Neural progenitor cell (in vitro differentiated cells): Measurements from ENCODE around the gene CUL2. TPM values are rescaled to one million over a fixed set of nuclear protein-coding genes. Genes with fewer than 3 reads are reported as not detected.
A peak's percentile ranks its signal among the peaks of the same experiment; 100 is the strongest.

Experiments used
- DNase-seq: peaks from one replicate; pipeline ENCODE4 v3.0.0-alpha.2; 2016; ENCODE audit warnings: low spot score
- H2AFZ ChIP-seq: fragments of 200-600 bp; sonication (generic); replicated peaks from 2 replicates; pipeline ENCODE4 v1.6.1; 2016; ENCODE audit warnings: antibody characterized with exemption
- H3F3A ChIP-seq: fragments of 200-600 bp; sonication (generic); 2 replicates; pipeline ENCODE4 v1.6.1; 2016; ENCODE audit warnings: antibody characterized with exemption, low read depth
- H3K27ac ChIP-seq: fragments of 200-600 bp; sonication (generic); 2 replicates; pipeline ENCODE4 v1.5.1; 2016; ENCODE audit warnings: mild to moderate bottlenecking
- H3K27me3 ChIP-seq: fragments of 200-600 bp; sonication (generic); 2 replicates; pipeline ENCODE4 v1.6.1; 2016; ENCODE audit warnings: mild to moderate bottlenecking, moderate library complexity
- H3K36me3 ChIP-seq: fragments of 200-600 bp; sonication (generic); 2 replicates; pipeline ENCODE4 v1.5.1; 2016
- H3K4me1 ChIP-seq: fragments of 200-600 bp; sonication (generic); 2 replicates; pipeline ENCODE4 v1.6.1; 2016; ENCODE audit warnings: mixed run types
- H3K4me2 ChIP-seq: fragments of 200-600 bp; sonication (generic); 2 replicates; pipeline ENCODE4 v1.6.1; 2016
- H3K4me3 ChIP-seq: fragments of 200-600 bp; sonication (generic); 2 replicates; pipeline ENCODE4 v1.5.1; 2016
- H3K79me2 ChIP-seq: fragments of 200-600 bp; sonication (generic); 2 replicates; pipeline ENCODE4 v1.6.1; 2016; ENCODE audit warnings: low read depth
- H3K9ac ChIP-seq: fragments of 200-600 bp; sonication (generic); 2 replicates; pipeline ENCODE4 v1.6.1; 2016
- H3K9me3 ChIP-seq: fragments of 200-600 bp; sonication (generic); 2 replicates; pipeline ENCODE4 v1.5.1; 2016; ENCODE audit warnings: low read depth
- H4K20me1 ChIP-seq: fragments of 200-600 bp; sonication (generic); 2 replicates; pipeline ENCODE4 v1.6.1; 2016; ENCODE audit warnings: low read depth
- H3K27ac Mint-ChIP-seq: 3 replicates; pipeline ENCODE4 v1.8.0; 2021; ENCODE audit warnings: mixed read lengths
- H3K27me3 Mint-ChIP-seq: 2 replicates; pipeline ENCODE4 v1.8.0; 2022; ENCODE audit warnings: low read depth, mild to moderate bottlenecking, inconsistent platforms, moderate library complexity, mixed read lengths; ENCODE audit not compliant: insufficient read depth
- H3K36me3 Mint-ChIP-seq: 3 replicates; pipeline ENCODE4 v1.8.0; 2021; ENCODE audit warnings: mixed read lengths
- H3K4me1 Mint-ChIP-seq: 3 replicates; pipeline ENCODE4 v1.8.0; 2021; ENCODE audit warnings: mixed read lengths
- H3K4me3 Mint-ChIP-seq: 3 replicates; pipeline ENCODE4 v1.8.0; 2021; ENCODE audit warnings: mild to moderate bottlenecking, moderate library complexity, mixed read lengths
- H3K9me3 Mint-ChIP-seq: 3 replicates; pipeline ENCODE4 v1.8.0; 2020; ENCODE audit warnings: mixed read lengths
- CTCF ChIP-seq: fragments of 200-600 bp; sonication (generic); IDR thresholded peaks from 2 replicates; pipeline ENCODE4 v1.5.1; 2017; ENCODE audit warnings: antibody characterized with exemption, mild to moderate bottlenecking
- EZH2 ChIP-seq: fragments of 200-600 bp; sonication (generic); IDR thresholded peaks from 2 replicates; pipeline ENCODE4 v1.6.1; 2017; ENCODE audit warnings: antibody characterized with exemption, mild to moderate bottlenecking, moderate library complexity
- EZH2phosphoT487 ChIP-seq: fragments of 200-600 bp; sonication (generic); IDR thresholded peaks from 2 replicates; pipeline ENCODE4 v1.6.1; 2017; ENCODE audit warnings: antibody characterized with exemption
- total RNA-seq: library from RNA; depleted of rRNA; stranded (reverse); fragments of >200 nt; gene quantifications from 2 replicates; pipeline ENCODE4 v1.2.3, GENCODE V29; 2015; ENCODE audit warnings: low replicate concordance

Gene CUL2
- total RNA-seq, 1 donor from 2014 or later: 40.3 TPM

- Histone ChIP-seq H3K36me3 (peaks cover 6% of the 10 kb centered on the region), H3K4me1 (peaks cover 4% of the 10 kb centered on the region), H3F3A (no peaks in the 10 kb centered on the region), H3K4me3 (no peak overlapping the region), H4K20me1 (no peaks in the 10 kb centered on the region), H2AFZ (no peak overlapping the region), H3K9me3 (no peaks in the 10 kb centered on the region), H3K4me2 (no peak overlapping the region), H3K27ac (no peak overlapping the region), H3K79me2 (no peaks in the 10 kb centered on the region), H3K27me3 (no peaks in the 10 kb centered on the region), H3K9ac (no peak overlapping the region)
- no peaks in the 10 kb centered on the region for H3K9me3 Mint-ChIP-seq
- no peak overlapping the region for H3K4me3 Mint-ChIP-seq
- H3K4me1 Mint-ChIP-seq: peaks cover 11% of the 10 kb centered on the region
- peaks cover 4% of the 10 kb centered on the region for H3K27me3 Mint-ChIP-seq
- H3K27ac Mint-ChIP-seq: no peak overlapping the region
- peaks cover 13% of the 10 kb centered on the region for H3K36me3 Mint-ChIP-seq
- TF ChIP-seq CTCF (no peak), EZH2phosphoT487 (no peak), EZH2 (no peak)
- DNase-seq: no peak
Observed at GRCh38 chr10:35006836-35007235, 83.3 kb downstream of the CUL2 start.

GRCh38 chr10:35005868-35006267 lies 84.3 kb downstream of the CUL2 start:
- Histone ChIP-seq H3K27ac (no peak overlapping the region), H3K4me3 (no peak overlapping the region), H3K36me3 (peaks cover 6% of the 10 kb centered on the region), H3F3A (no peaks in the 10 kb centered on the region), H3K4me2 (no peak overlapping the region), H2AFZ (no peak overlapping the region), H3K79me2 (no peaks in the 10 kb centered on the region), H3K9ac (no peak overlapping the region), H3K9me3 (no peaks in the 10 kb centered on the region), H4K20me1 (no peaks in the 10 kb centered on the region), H3K4me1 (peaks cover 4% of the 10 kb centered on the region), H3K27me3 (no peaks in the 10 kb centered on the region)
- DNase-seq: no peak
- Mint-ChIP-seq H3K4me1 (peaks cover 11% of the 10 kb centered on the region), H3K27me3 (peaks cover 2% of the 10 kb centered on the region), H3K9me3 (no peaks in the 10 kb centered on the region), H3K27ac (no peak overlapping the region), H3K36me3 (peaks cover 13% of the 10 kb centered on the region), H3K4me3 (no peak overlapping the region)
- no peak for TF ChIP-seq EZH2phosphoT487
- TF ChIP-seq EZH2: no peak
- TF ChIP-seq CTCF: no peak

- H3K27ac ChIP-seq: no peak overlapping the region
- H2AFZ ChIP-seq: no peak overlapping the region
- H3K4me1 Mint-ChIP-seq: peaks cover 12% of the 10 kb centered on the region
- H3K36me3 ChIP-seq: peaks cover 6% of the 10 kb centered on the region
- H4K20me1 ChIP-seq: no peaks in the 10 kb centered on the region
- H3K4me1 ChIP-seq: peaks cover 4% of the 10 kb centered on the region
- peaks cover 5% of the 10 kb centered on the region for H3K27me3 Mint-ChIP-seq
- H3K9me3 Mint-ChIP-seq: no peaks in the 10 kb centered on the region
- H3F3A ChIP-seq: no peaks in the 10 kb centered on the region
- H3K4me3 Mint-ChIP-seq: no peak overlapping the region
- H3K79me2 ChIP-seq: no peaks in the 10 kb centered on the region
- H3K36me3 Mint-ChIP-seq: peaks cover 3% of the 10 kb centered on the region
- H3K27me3 ChIP-seq: no peaks in the 10 kb centered on the region
- no peaks in the 10 kb centered on the region for H3K9me3 ChIP-seq
- no peak overlapping the region for H3K4me2 ChIP-seq
- peak overlapping the region; percentile 35 for H3K27ac Mint-ChIP-seq
- no peak for TF ChIP-seq EZH2phosphoT487
- no peak for TF ChIP-seq EZH2
- no peak for TF ChIP-seq CTCF
- no peak for DNase-seq
- no peak overlapping the region for H3K4me3 ChIP-seq
- H3K9ac ChIP-seq: no peak overlapping the region
Observed at GRCh38 chr10:35004651-35005050, 85.5 kb downstream of the CUL2 start.

GRCh38 chr10:35003906-35004305 lies 86.2 kb downstream of the CUL2 start:
- H3K27ac ChIP-seq: no peak overlapping the region
- no peaks in the 10 kb centered on the region for H3K9me3 ChIP-seq
- H3K9ac ChIP-seq: no peak overlapping the region
- H3K4me3 ChIP-seq: no peak overlapping the region
- peak overlapping the region; percentile 76 for H3K27ac Mint-ChIP-seq
- H3K27me3 Mint-ChIP-seq: peaks cover 5% of the 10 kb centered on the region
- H3K79me2 ChIP-seq: no peaks in the 10 kb centered on the region
- H2AFZ ChIP-seq: no peak overlapping the region
- H3K27me3 ChIP-seq: no peaks in the 10 kb centered on the region
- H3K36me3 ChIP-seq: peaks cover 6% of the 10 kb centered on the region
- DNase-seq: no peak
- H3K9me3 Mint-ChIP-seq: no peaks in the 10 kb centered on the region
- H3K4me1 Mint-ChIP-seq: peaks cover 15% of the 10 kb centered on the region
- TF ChIP-seq EZH2 (no peak), EZH2phosphoT487 (no peak), CTCF (no peak)
- H3K36me3 Mint-ChIP-seq: no peaks in the 10 kb centered on the region
- H4K20me1 ChIP-seq: no peaks in the 10 kb centered on the region
- H3K4me3 Mint-ChIP-seq: no peak overlapping the region
- H3K4me1 ChIP-seq: peaks cover 4% of the 10 kb centered on the region
- no peak overlapping the region for H3K4me2 ChIP-seq
- H3F3A ChIP-seq: no peaks in the 10 kb centered on the region
